Measurements from ENCODE around the gene FAM107B. TPM values are rescaled to one million over a fixed set of nuclear protein-coding genes. Genes with fewer than 3 reads are reported as not detected.

FAM107B gene
- total and polyA plus RNA-seq, 10 of the 15 experiments (the other 5 are each of a cell fraction or from before 2014, with no cell fraction given) = 22.9 to 162 (median 86.6) TPM

- Histone ChIP-seq H3K36me3 (ENCODE audit: control insufficient read depth in 2 of 2, insufficient read depth in 2 of 2, low read length in 1 of 2) (no peaks in the 10 kb centered on the region), H4K20me1 (ENCODE audit: control insufficient read depth, insufficient read depth) (no peaks in the 10 kb centered on the region), H3K4me3 (no peak overlapping the region), H3K4me1 (ENCODE audit: control insufficient read depth, insufficient read depth, low read length) (peaks cover 43% of the 10 kb centered on the region), H3K27ac (ENCODE audit: control insufficient read depth, insufficient read depth) (no peak overlapping the region), H3K27me3 (replicated peaks in 1 of 2; ENCODE audit: control insufficient read depth in 2 of 2, insufficient read depth in 2 of 2, low read length in 1 of 2) (no peaks in the 10 kb centered on the region; a peak in 1 of 4 replicates), H3K4me2 (ENCODE audit: control insufficient read depth, insufficient read depth) (no peak overlapping the region), H3K79me2 (ENCODE audit: control insufficient read depth, insufficient read depth, low read length) (no peaks in the 10 kb centered on the region), H3K9me3 (replicated peaks; ENCODE audit: control insufficient read depth, insufficient read depth, low read length) (peaks cover 16% of the 10 kb centered on the region), H3K9ac (ENCODE audit: control insufficient read depth, insufficient read depth, low read length) (no peak overlapping the region), H2AFZ (ENCODE audit: control insufficient read depth, low read depth, low read length) (no peak overlapping the region)
- FAIRE-seq = no peak
- ChIA-PET POLR2A (no interaction called here), SMC1A (ENCODE audit: uncharacterized antibody, unreplicated experiment) (interaction anchor here (1.0 to 1.3 kb wide), 3 partner anchors 10 to 176 kb away, joined by 3 to 4 read pairs (median 3); partner anchors contain the start of gene CDNF), CTCF (interaction anchor here (0.6 kb wide), 1 partner anchor 16 kb away, joined by 3 read pairs; no protein-coding TSS in a partner anchor), RAD21 (ENCODE audit: unreplicated experiment) (no interaction called here)
- BruUV-seq (replicated peaks) = no TSS peak
- 89% methylated on average over 3 of the region's 3 CpGs for WGBS (ENCODE audit: insufficient coverage, insufficient replicate concordance, low lambda C conversion rate, missing lambda C conversion rate)
- intact Hi-C loops (cut with micrococcal nuclease; ENCODE audit: unreplicated experiment) = loop anchor here (1.0 kb wide), 1 partner anchor 82 kb away; no protein-coding TSS in a partner anchor
- in situ Hi-C loops (cut with MboI) = loop anchor here (5.0 kb wide), 1 partner anchor 81 kb away; no protein-coding TSS in a partner anchor
- ATAC-seq = no peak
- TF ChIP-seq SPI1 (IDR thresholded peaks at IDR 0.05; ENCODE audit: borderline replicate concordance, insufficient read depth, low read depth, low read length) (peak; percentile 23; the same call in 1 of the 2 replicates), CREB1 (IDR thresholded peaks at IDR 0.05; ENCODE audit: low read depth) (no peak), USF2 (IDR thresholded peaks at IDR 0.05; ENCODE audit: borderline replicate concordance, low read depth, low read length) (no peak), RELB (IDR thresholded peaks at IDR 0.05; ENCODE audit: low read depth) (0 out of 2 replicates have a peak, but pooled peaks have one; percentile 13), MXI1 (IDR thresholded peaks at IDR 0.05; ENCODE audit: low read depth, low read length) (no peak), RBBP5 (conservative IDR thresholded peaks at IDR 0.05) (no peak), CBX3 (IDR thresholded peaks at IDR 0.05; ENCODE audit: borderline replicate concordance, low read depth) (no peak)
- TF ChIP-seq, protein P1, sequence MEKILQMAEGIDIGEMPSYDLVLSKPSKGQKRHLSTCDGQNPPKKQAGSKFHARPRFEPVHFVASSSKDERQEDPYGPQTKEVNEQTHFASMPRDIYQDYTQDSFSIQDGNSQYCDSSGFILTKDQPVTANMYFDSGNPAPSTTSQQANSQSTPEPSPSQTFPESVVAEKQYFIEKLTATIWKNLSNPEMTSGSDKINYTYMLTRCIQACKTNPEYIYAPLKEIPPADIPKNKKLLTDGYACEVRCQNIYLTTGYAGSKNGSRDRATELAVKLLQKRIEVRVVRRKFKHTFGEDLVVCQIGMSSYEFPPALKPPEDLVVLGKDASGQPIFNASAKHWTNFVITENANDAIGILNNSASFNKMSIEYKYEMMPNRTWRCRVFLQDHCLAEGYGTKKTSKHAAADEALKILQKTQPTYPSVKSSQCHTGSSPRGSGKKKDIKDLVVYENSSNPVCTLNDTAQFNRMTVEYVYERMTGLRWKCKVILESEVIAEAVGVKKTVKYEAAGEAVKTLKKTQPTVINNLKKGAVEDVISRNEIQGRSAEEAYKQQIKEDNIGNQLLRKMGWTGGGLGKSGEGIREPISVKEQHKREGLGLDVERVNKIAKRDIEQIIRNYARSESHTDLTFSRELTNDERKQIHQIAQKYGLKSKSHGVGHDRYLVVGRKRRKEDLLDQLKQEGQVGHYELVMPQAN (conservative IDR thresholded peaks at IDR 0.05) = no peak
- TF ChIP-seq, protein P2, sequence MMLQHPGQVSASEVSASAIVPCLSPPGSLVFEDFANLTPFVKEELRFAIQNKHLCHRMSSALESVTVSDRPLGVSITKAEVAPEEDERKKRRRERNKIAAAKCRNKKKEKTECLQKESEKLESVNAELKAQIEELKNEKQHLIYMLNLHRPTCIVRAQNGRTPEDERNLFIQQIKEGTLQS (IDR thresholded peaks at IDR 0.05; ENCODE audit: borderline replicate concordance, extremely low read depth, low read depth, low read length) = no peak
- TF ChIP-seq, protein P3, sequence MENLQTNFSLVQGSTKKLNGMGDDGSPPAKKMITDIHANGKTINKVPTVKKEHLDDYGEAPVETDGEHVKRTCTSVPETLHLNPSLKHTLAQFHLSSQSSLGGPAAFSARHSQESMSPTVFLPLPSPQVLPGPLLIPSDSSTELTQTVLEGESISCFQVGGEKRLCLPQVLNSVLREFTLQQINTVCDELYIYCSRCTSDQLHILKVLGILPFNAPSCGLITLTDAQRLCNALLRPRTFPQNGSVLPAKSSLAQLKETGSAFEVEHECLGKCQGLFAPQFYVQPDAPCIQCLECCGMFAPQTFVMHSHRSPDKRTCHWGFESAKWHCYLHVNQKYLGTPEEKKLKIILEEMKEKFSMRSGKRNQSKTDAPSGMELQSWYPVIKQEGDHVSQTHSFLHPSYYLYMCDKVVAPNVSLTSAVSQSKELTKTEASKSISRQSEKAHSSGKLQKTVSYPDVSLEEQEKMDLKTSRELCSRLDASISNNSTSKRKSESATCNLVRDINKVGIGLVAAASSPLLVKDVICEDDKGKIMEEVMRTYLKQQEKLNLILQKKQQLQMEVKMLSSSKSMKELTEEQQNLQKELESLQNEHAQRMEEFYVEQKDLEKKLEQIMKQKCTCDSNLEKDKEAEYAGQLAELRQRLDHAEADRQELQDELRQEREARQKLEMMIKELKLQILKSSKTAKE (IDR thresholded peaks at IDR 0.05; ENCODE audit: low read depth, poor library complexity, severe bottlenecking) = no peak
- no peak for DNase-seq (ENCODE audit: low read depth, low spot score)
Measured at GRCh38 chr10:14660831-14661230, 113.9 kb downstream of the FAM107B start.

All from GM12878 (cell line).